CD8-positive, alpha-beta memory T cell (primary cell): ENCODE data around the gene ARHGAP8. TPM values are rescaled to one million over a fixed set of nuclear protein-coding genes. Genes with fewer than 3 reads are reported as not detected.

Experiments
- CTCF ChIA-PET: fragments of 350-600 bp; sonication (Branson Sonifier 250); formaldehyde crosslinking; loops from one replicate; lab custom pipeline; 2021; ENCODE audit warnings: antibody characterized with exemption; lab: Charles Lee
- POLR2A ChIA-PET: fragments of 350-600 bp; sonication (Branson Sonifier 250); formaldehyde crosslinking; loops from one replicate; lab custom pipeline; 2021; ENCODE audit warnings: antibody characterized with exemption; lab: Charles Lee
- DNase-seq, 5 donors: peaks; one replicate each; pipeline versions ENCODE4 v3.0.0 to v3.0.0-alpha.2; 2020 to 2022; ENCODE audit warnings: mixed read lengths in 1 of 5
- H3K27ac ChIP-seq: one replicate; pipeline ENCODE4 v1.7.0; 2013; ENCODE audit warnings: low read depth, mild to moderate bottlenecking, low read length, moderate library complexity
- H3K27me3 ChIP-seq: 2 replicates; pipeline ENCODE4 v1.7.0; 2013; ENCODE audit warnings: low read length, mild to moderate bottlenecking; ENCODE audit not compliant: insufficient read depth, poor library complexity, severe bottlenecking
- H3K36me3 ChIP-seq: 2 replicates; pipeline ENCODE4 v1.7.0; 2013; ENCODE audit warnings: mild to moderate bottlenecking, low read length, moderate library complexity; ENCODE audit not compliant: insufficient read depth
- H3K4me1 ChIP-seq: 2 replicates; pipeline ENCODE4 v1.7.0; 2013; ENCODE audit warnings: mild to moderate bottlenecking, low read length, moderate library complexity; ENCODE audit not compliant: insufficient read depth
- H3K4me3 ChIP-seq: 2 replicates; pipeline ENCODE4 v1.7.0; 2013; ENCODE audit warnings: mild to moderate bottlenecking, low read length
- H3K9me3 ChIP-seq: 2 replicates; pipeline ENCODE4 v1.7.0; 2013; ENCODE audit warnings: mild to moderate bottlenecking, low read length
- H3K27ac Mint-ChIP-seq, 8 donors: one replicate each; pipeline ENCODE4 v1.8.0; 2020 to 2021; ENCODE audit warnings: mixed read lengths in 8 of 8, mild to moderate bottlenecking in 6 of 8, inconsistent platforms in 3 of 8, moderate library complexity in 3 of 8
- H3K27me3 Mint-ChIP-seq, 2 donors: one replicate each; pipeline ENCODE4 v1.8.0; 2020 to 2021; ENCODE audit warnings: mixed read lengths in 2 of 2, mild to moderate bottlenecking in 1 of 2, moderate library complexity in 1 of 2
- H3K36me3 Mint-ChIP-seq, 3 donors: one replicate each; pipeline ENCODE4 v1.8.0; 2020 to 2021; ENCODE audit warnings: mixed read lengths in 3 of 3, inconsistent platforms in 1 of 3, mild to moderate bottlenecking in 1 of 3
- H3K4me1 Mint-ChIP-seq, 3 donors: one replicate each; pipeline ENCODE4 v1.8.0; 2020 to 2021; ENCODE audit warnings: mixed read lengths in 3 of 3, inconsistent platforms in 1 of 3, mild to moderate bottlenecking in 1 of 3
- H3K4me3 Mint-ChIP-seq, 7 donors: one replicate each; pipeline ENCODE4 v1.8.0; 2020 to 2021; ENCODE audit warnings: mixed read lengths in 7 of 7, mild to moderate bottlenecking in 6 of 7, moderate library complexity in 4 of 7, inconsistent platforms in 2 of 7
- H3K9me3 Mint-ChIP-seq, 5 donors: one replicate each; pipeline ENCODE4 v1.8.0; 2020 to 2022; ENCODE audit warnings: mixed read lengths in 5 of 5, mild to moderate bottlenecking in 3 of 5, moderate library complexity in 2 of 5, inconsistent platforms in 1 of 5
- polyA plus RNA-seq: library from polyadenylated mRNA; unstranded; fragments of 300-500 nt; fragmentation: Illumina TruSeq; gene quantifications from one replicate; pipeline ENCODE4 v1.2.3, GENCODE V29; 2021
- total RNA-seq, 2 experiments: library from RNA; stranded (reverse); gene quantifications; one replicate each; pipeline ENCODE4 v1.2.3, GENCODE V29; 2021

ARHGAP8 gene
- total and polyA plus RNA-seq, 3 experiments from 2014 or later: 0.42 to 0.49 TPM; not detected in 1

DNA sequence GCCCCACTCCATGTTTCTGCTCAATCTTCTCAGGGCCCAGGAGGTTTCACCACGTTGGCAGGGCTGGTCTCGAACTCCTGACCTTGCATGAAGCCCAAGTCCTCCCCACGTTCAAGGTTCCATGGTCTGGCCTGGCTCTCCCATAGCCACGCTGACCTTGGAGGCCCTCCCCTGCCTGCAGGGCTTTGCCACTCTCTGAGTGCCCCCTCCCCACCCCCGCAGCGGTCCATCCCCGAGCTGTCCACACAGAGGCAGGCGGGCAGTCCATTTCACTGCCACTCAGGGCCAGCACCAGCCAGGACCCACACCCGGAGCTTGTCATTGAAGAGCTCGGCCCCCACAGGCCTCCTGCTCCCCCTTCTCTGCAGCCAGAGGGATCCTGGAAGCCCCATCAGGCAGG is 30.7 kb downstream of the ARHGAP8 start:
- Mint-ChIP-seq H3K9me3 (no peaks in the 10 kb centered on the region), H3K4me3 (peak overlapping the region in 1 of 7 donors; percentile 49), H3K36me3 (no peaks in the 10 kb centered on the region), H3K4me1 (no peaks in the 10 kb centered on the region), H3K27ac (no peak overlapping the region), H3K27me3 (peaks cover 12 to 23% of the 10 kb centered on the region in 2 donors)
- Histone ChIP-seq H3K9me3 (no peaks in the 10 kb centered on the region), H3K36me3 (no peaks in the 10 kb centered on the region), H3K27ac (no peak overlapping the region), H3K4me1 (no peaks in the 10 kb centered on the region), H3K27me3 (no peaks in the 10 kb centered on the region), H3K4me3 (no peak overlapping the region)
- CTCF ChIA-PET: no interaction called here
- no peak for DNase-seq
- POLR2A ChIA-PET: no interaction called here

DNA sequence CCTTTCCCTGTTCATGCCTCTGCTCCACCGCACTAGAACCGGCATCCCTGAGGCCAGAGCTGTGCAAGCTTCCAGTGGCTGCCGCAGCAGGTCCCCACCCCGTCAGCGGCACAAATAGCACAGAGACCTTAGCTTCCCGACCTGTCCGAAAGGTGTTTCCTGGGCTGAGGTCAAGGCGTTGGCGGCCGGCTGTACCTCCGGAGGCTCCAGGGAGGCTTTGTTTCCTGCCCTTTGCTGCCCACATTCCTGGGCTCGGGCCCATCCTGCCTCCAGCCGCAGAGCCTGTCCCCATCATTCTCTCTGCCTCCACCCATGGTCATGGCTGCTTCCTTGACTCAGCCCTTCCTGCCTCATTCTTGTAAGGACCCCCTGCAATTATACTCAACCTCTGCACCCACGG is 31.2 kb downstream of the ARHGAP8 start:
- peaks cover 12 to 22% of the 10 kb centered on the region in 2 donors for H3K27me3 Mint-ChIP-seq
- POLR2A ChIA-PET: no interaction called here
- no peak overlapping the region for H3K4me3 Mint-ChIP-seq
- no peaks in the 10 kb centered on the region for H3K27me3 ChIP-seq
- H3K9me3 Mint-ChIP-seq: no peaks in the 10 kb centered on the region
- no peaks in the 10 kb centered on the region for H3K4me1 Mint-ChIP-seq
- no peak overlapping the region for H3K27ac ChIP-seq
- DNase-seq: no peak
- H3K27ac Mint-ChIP-seq: no peak overlapping the region
- H3K4me3 ChIP-seq: no peak overlapping the region
- no peaks in the 10 kb centered on the region for H3K4me1 ChIP-seq
- CTCF ChIA-PET: no interaction called here
- H3K36me3 Mint-ChIP-seq: no peaks in the 10 kb centered on the region
- H3K36me3 ChIP-seq: no peaks in the 10 kb centered on the region
- no peaks in the 10 kb centered on the region for H3K9me3 ChIP-seq

DNA sequence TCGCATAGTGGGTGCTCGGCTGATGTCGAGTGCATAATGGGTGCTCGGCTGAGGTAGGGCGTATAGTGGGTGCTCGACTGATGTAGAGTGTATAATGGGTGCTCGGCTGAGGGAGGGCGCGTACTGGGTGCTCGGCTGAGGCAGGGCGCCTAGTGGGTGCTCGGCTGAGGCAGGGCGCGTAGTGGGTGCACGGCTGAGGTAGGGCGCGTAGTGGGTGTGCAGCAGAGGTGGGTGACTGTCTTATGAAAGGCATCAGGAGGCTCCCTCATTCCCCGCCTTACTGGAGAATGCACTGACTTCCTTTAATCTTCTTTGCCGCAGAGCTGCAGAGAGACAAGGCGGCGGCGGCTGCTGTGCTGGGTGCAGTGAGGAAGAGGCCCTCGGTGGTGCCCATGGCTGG is 33.8 kb downstream of the ARHGAP8 start:
- Mint-ChIP-seq H3K27ac (no peak overlapping the region), H3K36me3 (no peaks in the 10 kb centered on the region), H3K9me3 (no peaks in the 10 kb centered on the region), H3K4me3 (no peak overlapping the region), H3K27me3 (peaks cover 12 to 13% of the 10 kb centered on the region in 2 donors), H3K4me1 (no peaks in the 10 kb centered on the region)
- POLR2A ChIA-PET: no interaction called here
- CTCF ChIA-PET: no interaction called here
- no peaks in the 10 kb centered on the region for H3K4me1 ChIP-seq
- no peaks in the 10 kb centered on the region for H3K27me3 ChIP-seq
- H3K36me3 ChIP-seq: no peaks in the 10 kb centered on the region
- no peak overlapping the region for H3K27ac ChIP-seq
- H3K9me3 ChIP-seq: no peaks in the 10 kb centered on the region
- no peak overlapping the region for H3K4me3 ChIP-seq
- no peak for DNase-seq

DNA sequence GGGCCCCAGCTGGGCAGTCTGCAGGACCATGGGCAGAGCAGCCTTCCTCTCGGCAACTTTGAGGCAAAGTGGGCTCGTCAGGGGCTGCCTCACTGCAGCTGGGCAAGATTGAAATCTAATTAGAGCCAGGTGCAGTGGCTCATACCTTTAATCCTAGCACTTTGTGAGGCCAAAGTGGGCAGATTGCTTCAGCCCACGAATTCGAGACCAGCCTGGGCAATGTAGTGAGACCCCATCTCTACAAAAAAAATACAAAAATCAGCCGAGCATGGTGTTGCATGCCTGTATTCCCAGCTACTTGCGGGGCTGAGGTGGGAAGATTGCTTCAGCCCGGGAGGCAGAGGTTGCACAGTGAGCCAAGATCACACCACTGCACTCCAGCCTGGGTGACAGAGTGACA is 34.2 kb downstream of the ARHGAP8 start:
- H3K4me3 ChIP-seq: no peak overlapping the region
- POLR2A ChIA-PET: no interaction called here
- Mint-ChIP-seq H3K4me3 (peak overlapping the region in 1 of 7 donors; percentile 63), H3K36me3 (no peaks in the 10 kb centered on the region), H3K9me3 (no peaks in the 10 kb centered on the region), H3K27ac (no peak overlapping the region), H3K27me3 (peaks cover 12 to 13% of the 10 kb centered on the region in 2 donors), H3K4me1 (no peaks in the 10 kb centered on the region)
- H3K27me3 ChIP-seq: no peaks in the 10 kb centered on the region
- no peaks in the 10 kb centered on the region for H3K9me3 ChIP-seq
- DNase-seq: no peak
- CTCF ChIA-PET: no interaction called here
- H3K4me1 ChIP-seq: no peaks in the 10 kb centered on the region
- H3K27ac ChIP-seq: no peak overlapping the region
- H3K36me3 ChIP-seq: no peaks in the 10 kb centered on the region

DNA sequence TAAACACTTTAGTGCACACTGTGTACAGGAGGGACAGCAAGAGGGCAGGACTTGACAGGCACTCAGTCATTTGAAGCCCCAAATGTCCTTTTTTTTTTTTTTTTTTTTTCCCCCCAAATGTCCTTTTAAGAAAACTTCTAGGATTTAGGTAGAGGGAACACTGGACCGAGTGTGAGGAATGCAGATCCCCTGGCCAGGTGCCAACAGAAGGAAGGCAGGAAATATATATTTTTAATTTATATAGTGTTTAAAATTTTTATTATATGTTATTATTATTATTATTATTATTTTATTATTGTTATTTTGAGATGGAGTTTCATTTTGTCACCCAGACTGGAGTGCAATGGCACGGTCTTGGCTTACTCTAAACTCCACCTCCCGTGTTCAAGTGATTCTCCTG is 35.5 kb downstream of the ARHGAP8 start:
- Mint-ChIP-seq H3K4me3 (no peak overlapping the region), H3K36me3 (no peaks in the 10 kb centered on the region), H3K9me3 (no peaks in the 10 kb centered on the region), H3K4me1 (no peaks in the 10 kb centered on the region), H3K27me3 (peaks cover 10 to 11% of the 10 kb centered on the region in 2 donors), H3K27ac (no peak overlapping the region)
- Histone ChIP-seq H3K4me1 (no peaks in the 10 kb centered on the region), H3K36me3 (no peaks in the 10 kb centered on the region), H3K4me3 (no peak overlapping the region), H3K27ac (no peak overlapping the region), H3K27me3 (no peaks in the 10 kb centered on the region), H3K9me3 (no peaks in the 10 kb centered on the region)
- CTCF ChIA-PET: no interaction called here
- POLR2A ChIA-PET: no interaction called here
- no peak for DNase-seq

DNA sequence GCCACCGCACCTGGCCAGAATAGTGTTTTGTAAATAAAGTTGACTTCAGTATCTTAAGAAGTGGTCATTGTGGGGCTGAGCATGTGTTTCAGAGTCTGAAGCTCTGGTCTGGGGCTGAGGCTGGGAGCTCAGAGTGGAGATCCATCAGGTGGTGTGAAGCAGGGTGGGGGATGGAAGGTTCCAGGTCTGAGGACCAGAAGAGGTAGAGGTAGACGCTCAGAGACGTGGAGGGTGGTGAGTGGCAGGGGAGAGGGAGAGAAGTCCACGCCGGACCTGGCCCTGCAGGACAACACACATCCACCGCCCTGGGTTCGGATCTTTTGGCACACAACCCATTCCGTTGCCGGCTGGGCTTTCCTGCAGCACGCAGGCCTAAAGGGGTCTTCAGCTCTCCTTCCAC is 40.7 kb downstream of the ARHGAP8 start:
- no peak overlapping the region for H3K27ac ChIP-seq
- Mint-ChIP-seq H3K27me3 (no peaks in the 10 kb centered on the region), H3K9me3 (no peaks in the 10 kb centered on the region), H3K4me1 (no peaks in the 10 kb centered on the region), H3K36me3 (no peaks in the 10 kb centered on the region), H3K27ac (no peak overlapping the region), H3K4me3 (no peak overlapping the region)
- H3K4me1 ChIP-seq: no peaks in the 10 kb centered on the region
- no peaks in the 10 kb centered on the region for H3K36me3 ChIP-seq
- ChIA-PET POLR2A (no interaction called here), CTCF (interaction anchor here (0.6 to 1.2 kb wide), 2 partner anchors 16 to 30 kb away, joined by 3 read pairs; no protein-coding TSS in a partner anchor)
- H3K9me3 ChIP-seq: no peaks in the 10 kb centered on the region
- H3K27me3 ChIP-seq: no peaks in the 10 kb centered on the region
- no peak overlapping the region for H3K4me3 ChIP-seq
- no peak for DNase-seq

DNA sequence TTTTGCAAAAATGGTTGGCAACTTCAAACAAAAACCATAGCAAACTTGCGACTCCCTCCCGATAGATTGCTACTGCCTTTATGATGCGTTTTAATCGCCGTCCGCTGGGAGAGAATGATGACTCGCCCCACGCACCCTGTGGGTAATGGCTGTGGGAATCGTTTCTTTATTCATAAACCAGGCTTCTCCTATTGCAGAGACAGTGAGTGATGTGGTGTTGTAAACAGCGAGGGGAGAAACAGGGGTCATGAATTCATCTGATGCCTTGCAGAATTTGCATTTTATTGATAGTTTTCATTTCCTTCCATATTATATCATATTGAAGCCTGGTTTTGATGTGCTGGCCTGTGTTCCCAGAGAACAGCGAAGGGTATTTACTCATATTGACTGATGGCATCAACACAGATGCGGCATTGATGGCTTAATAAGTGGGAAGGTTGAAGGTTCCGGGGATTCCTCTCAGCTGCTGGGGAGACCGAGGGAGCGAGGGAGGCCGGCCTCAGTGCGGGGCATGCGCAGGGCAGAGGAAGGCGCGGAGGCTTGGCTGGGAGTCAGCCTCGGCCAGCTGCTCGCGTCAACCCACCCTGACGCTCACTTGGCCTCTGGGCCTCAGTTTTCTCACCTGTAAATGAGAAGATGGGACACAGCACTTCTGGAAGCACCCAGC is 41.3 kb downstream of the ARHGAP8 start:
- no peaks in the 10 kb centered on the region for H3K4me1 Mint-ChIP-seq
- Histone ChIP-seq H3K4me3 (no peak overlapping the region), H3K27me3 (no peaks in the 10 kb centered on the region), H3K4me1 (no peaks in the 10 kb centered on the region), H3K27ac (no peak overlapping the region), H3K36me3 (no peaks in the 10 kb centered on the region), H3K9me3 (no peaks in the 10 kb centered on the region)
- ChIA-PET POLR2A (no interaction called here), CTCF (interaction anchor here (0.6 to 1.2 kb wide), 2 partner anchors 17 to 31 kb away, joined by 3 read pairs; no protein-coding TSS in a partner anchor)
- H3K27ac Mint-ChIP-seq: no peak overlapping the region
- H3K9me3 Mint-ChIP-seq: no peaks in the 10 kb centered on the region
- DNase-seq: no peak
- no peaks in the 10 kb centered on the region for H3K36me3 Mint-ChIP-seq
- H3K4me3 Mint-ChIP-seq: no peak overlapping the region
- no peaks in the 10 kb centered on the region for H3K27me3 Mint-ChIP-seq

DNA sequence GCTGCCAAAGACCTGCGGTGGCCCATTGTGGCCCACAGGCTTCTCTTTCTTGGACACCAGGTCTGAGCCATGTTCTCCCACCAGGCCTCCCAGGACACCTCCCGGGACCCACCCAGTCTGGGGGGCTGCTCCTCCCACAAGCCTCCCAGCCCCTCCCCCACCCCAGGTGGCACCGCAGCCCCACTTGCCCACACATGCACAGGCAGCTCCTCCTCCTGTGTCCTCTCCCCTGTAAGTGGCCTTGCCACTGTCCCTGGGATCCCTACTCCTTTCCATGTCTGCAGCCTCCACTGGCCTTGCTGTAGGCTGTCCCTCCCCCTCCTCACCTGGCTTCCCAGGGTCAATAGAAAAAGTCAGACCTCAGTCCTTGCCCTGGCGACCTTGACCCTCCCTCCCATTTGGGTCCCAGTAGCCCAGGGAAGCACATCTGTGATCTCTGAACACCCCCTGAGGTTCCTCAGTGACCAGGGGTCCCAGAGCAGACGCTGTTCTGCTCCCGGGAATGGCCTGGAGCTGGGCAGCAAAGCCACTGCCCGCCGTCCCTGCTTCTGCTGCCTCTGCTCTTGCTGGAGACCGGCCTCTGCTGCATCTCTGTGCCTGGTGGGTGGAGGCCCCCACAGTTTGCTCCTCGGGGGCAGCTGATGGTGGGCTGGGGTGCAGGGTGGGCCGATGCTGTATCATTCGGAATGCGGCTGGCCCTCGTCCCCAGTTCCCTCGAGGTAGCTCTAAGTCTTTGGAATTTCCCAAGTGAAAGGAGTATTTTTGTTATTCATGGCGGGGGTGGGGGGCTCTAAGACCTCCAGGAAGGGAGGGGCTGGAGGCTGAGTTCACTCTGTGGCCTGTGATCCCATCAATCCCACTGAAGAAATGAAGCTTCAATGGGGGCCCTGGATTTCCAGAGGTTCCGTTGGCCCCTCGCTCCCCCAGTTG is 43.6 kb downstream of the ARHGAP8 start:
- H3K27ac Mint-ChIP-seq: no peak overlapping the region
- POLR2A ChIA-PET: no interaction called here

More for the DNA sequence above, 43.6 kb downstream of the ARHGAP8 start:
- Mint-ChIP-seq H3K9me3 (no peaks in the 10 kb centered on the region), H3K4me1 (no peaks in the 10 kb centered on the region), H3K4me3 (no peak overlapping the region), H3K27me3 (peaks cover 0 to 2% of the 10 kb centered on the region in 2 donors), H3K36me3 (no peaks in the 10 kb centered on the region)
- CTCF ChIA-PET: no interaction called here
- Histone ChIP-seq H3K4me1 (no peaks in the 10 kb centered on the region), H3K4me3 (no peak overlapping the region), H3K36me3 (no peaks in the 10 kb centered on the region), H3K27ac (no peak overlapping the region), H3K27me3 (no peaks in the 10 kb centered on the region), H3K9me3 (no peaks in the 10 kb centered on the region)
- DNase-seq: no peak
